HUDEP-2 (cell line): ENCODE results near the gene NDC1.

Experiments
- DNase-seq, 76 experiments: peaks; one replicate each; lab custom pipeline; 2025; ENCODE audit not compliant: unreplicated experiment in 76 of 76; lab: John Stamatoyannopoulos, UW

Gene NDC1

GRCh38 chr1:53715478-53715877 lies 122.6 kb downstream of the NDC1 start:
- peak in 29 of 76 experiments; percentile 3 to 39 (median 18) for DNase-seq
